HepG2 (cell line): Measurements from ENCODE around the gene GDAP1L1. TPM values are rescaled to one million over a fixed set of nuclear protein-coding genes. Genes with fewer than 3 reads are reported as not detected.

Experiments
- DPF2 ChIP-seq: sonication (generic); formaldehyde crosslinking; IDR thresholded peaks from 2 replicates; pipeline ENCODE4 v1.4.0; 2020; ENCODE audit warnings: mild to moderate bottlenecking, low read depth, missing genetic modification reagents, borderline replicate concordance
- ELF3 ChIP-seq: IDR thresholded peaks from 2 replicates; pipeline ENCODE4 v1.6.1; 2016; ENCODE audit warnings: missing genetic modification reagents, missing compliant biosample characterization
- GATA4 ChIP-seq: sonication (generic); IDR thresholded peaks from 2 replicates; pipeline ENCODE4 v1.6.1; 2016; ENCODE audit warnings: antibody characterized with exemption, low read depth, borderline replicate concordance
- HHEX ChIP-seq: IDR thresholded peaks from 2 replicates; pipeline ENCODE4 v1.6.1; 2016; ENCODE audit warnings: control low read depth
- HOXA7 ChIP-seq: sonication (generic); formaldehyde crosslinking; IDR thresholded peaks from 2 replicates; pipeline ENCODE4 v1.8.1; 2022; ENCODE audit warnings: mild to moderate bottlenecking, missing genetic modification reagents, moderate library complexity
- HOXD1 ChIP-seq: sonication (generic); formaldehyde crosslinking; IDR thresholded peaks from 2 replicates; pipeline ENCODE4 v1.5.0; 2020; ENCODE audit warnings: missing genetic modification reagents
- KIAA2018 ChIP-seq: sonication (generic); formaldehyde crosslinking; IDR thresholded peaks from 2 replicates; pipeline ENCODE4 v1.5.0; 2020; ENCODE audit warnings: mild to moderate bottlenecking, missing genetic modification reagents, borderline replicate concordance
- MEIS1 ChIP-seq: sonication (generic); formaldehyde crosslinking; IDR thresholded peaks from 2 replicates; pipeline ENCODE4 v1.9.0; 2021; ENCODE audit warnings: mild to moderate bottlenecking, missing genetic modification reagents, moderate library complexity, borderline replicate concordance
- SMAD3 ChIP-seq: sonication (generic); formaldehyde crosslinking; IDR thresholded peaks from 2 replicates; pipeline ENCODE4 v1.4.0; 2020; ENCODE audit warnings: missing genetic modification reagents
- STAT6 ChIP-seq: sonication (generic); formaldehyde crosslinking; IDR thresholded peaks from 2 replicates; pipeline ENCODE4 v1.4.0; 2020; ENCODE audit warnings: missing genetic modification reagents, mild to moderate bottlenecking, borderline replicate concordance
- U2AF2 ChIP-seq: fragments of 200-400 bp; formaldehyde crosslinking; IDR thresholded peaks from 2 replicates; pipeline ENCODE4 v1.6.1; 2017; ENCODE audit warnings: low read depth, mild to moderate bottlenecking, low read length
- ZNF34 ChIP-seq: sonication (generic); formaldehyde crosslinking; IDR thresholded peaks from 2 replicates; pipeline ENCODE4 v1.4.0; 2020; ENCODE audit warnings: mild to moderate bottlenecking, missing genetic modification reagents, borderline replicate concordance
- ZNF530 ChIP-seq: sonication (generic); formaldehyde crosslinking; IDR thresholded peaks from 2 replicates; pipeline ENCODE4 v1.5.0; 2020; ENCODE audit warnings: low read depth, mild to moderate bottlenecking, missing genetic modification reagents
- ZNF672 ChIP-seq: sonication (generic); formaldehyde crosslinking; IDR thresholded peaks from 2 replicates; pipeline ENCODE4 v1.8.1; 2022; ENCODE audit warnings: missing genetic modification reagents
- ZNF747 ChIP-seq: sonication (generic); formaldehyde crosslinking; IDR thresholded peaks from 2 replicates; pipeline ENCODE4 v1.8.1; 2023; ENCODE audit warnings: missing genetic modification reagents, mild to moderate bottlenecking, borderline replicate concordance
- ZNF761 ChIP-seq: sonication (generic); formaldehyde crosslinking; conservative IDR thresholded peaks from 2 replicates; pipeline ENCODE4 v1.4.0; 2020; ENCODE audit warnings: mild to moderate bottlenecking, missing genetic modification reagents
- ZSCAN31 ChIP-seq: sonication (generic); formaldehyde crosslinking; IDR thresholded peaks from 2 replicates; pipeline ENCODE4 v1.5.0; 2020; ENCODE audit warnings: low read depth, mild to moderate bottlenecking, missing genetic modification reagents
- polyA plus RNA-seq, 8 experiments: library from polyadenylated mRNA; depleted of rRNA in 3 of 8; stranded (reverse) in 7 of 8; unstranded in 1 of 8; fragments of >200 nt; fragmentation: Illumina TruSeq in 4 of 8; extraction: Trizol in 4 of 8; gene quantifications; 2 replicates each; pipeline versions ENCODE4 v1.2.1 to v1.2.3, GENCODE V29; 2011 to 2016; ENCODE audit warnings: low read depth in 4 of 8, missing spikeins in 1 of 8, mixed read lengths in 1 of 8; ENCODE audit not compliant: insufficient read depth in 1 of 8
- total RNA-seq, 5 experiments: library from RNA; depleted of rRNA; stranded (reverse); fragments of >200 nt; fragmentation: Illumina TruSeq; extraction: Trizol; gene quantifications; 2 replicates each; pipeline ENCODE4 v1.2.3, GENCODE V29; 2016; ENCODE audit warnings: low read depth in 1 of 5

Gene GDAP1L1
- total and polyA plus RNA-seq, 2 of the 13 experiments (the other 11 are each of a cell fraction or from before 2014, with no cell fraction given) = 0.04 TPM; not detected in 1

GRCh38 chr20:44217342-44218092 is 29.6 kb upstream of the GDAP1L1 start (continued):
- TF ChIP-seq STAT6 (CRISPR knock-in tag) (0 out of 2 replicates have a peak, but pooled peaks have one; percentile 25), ZNF747 (CRISPR knock-in tag) (no peak), ZSCAN31 (CRISPR knock-in tag) (0 out of 2 replicates have a peak, but pooled peaks have one; percentile 56), ZNF761 (0 out of 2 replicates have a peak, but pooled peaks have one; percentile 36), ELF3 (CRISPR knock-in tag) (peak; percentile 71), HOXA7 (CRISPR knock-in tag) (no peak), ZNF672 (CRISPR knock-in tag) (no peak), ZNF530 (no peak), GATA4 (no peak), U2AF2 (no peak), DPF2 (no peak), ZNF34 (CRISPR knock-in tag) (no peak), SMAD3 (CRISPR knock-in tag) (peak; percentile 46; the same call in 1 of the 2 replicates), MEIS1 (CRISPR knock-in tag) (no peak), HOXD1 (CRISPR knock-in tag) (no peak), KIAA2018 (CRISPR knock-in tag) (no peak), HHEX (CRISPR knock-in tag) (no peak)
